H1 (cell line): ENCODE results near the gene SPOUT1. TPM values are rescaled to one million over a fixed set of nuclear protein-coding genes. Genes with fewer than 3 reads are reported as not detected.

Experiments
- CTCF ChIA-PET: fragments of 300-600 bp; sonication (Branson Sonifier 250); formaldehyde crosslinking; loops from one replicate; lab custom pipeline; 2021; ENCODE audit not compliant: partially characterized antibody; lab: Charles Lee
- POLR2A ChIA-PET: fragments of 300-600 bp; sonication (Branson Sonifier 250); formaldehyde crosslinking; loops from one replicate; lab custom pipeline; 2021; ENCODE audit warnings: inconsistent platforms; ENCODE audit not compliant: partially characterized antibody; lab: Charles Lee
- DNase-seq, 2 experiments: peaks; one replicate each; pipeline versions ENCODE4 v3.0.0 to v3.0.0-alpha.2; 2010 to 2022; ENCODE audit warnings: low spot score in 2 of 2, low read depth in 1 of 2, mixed read lengths in 1 of 2
- FAIRE-seq: peaks from 2 replicates; lab custom pipeline; 2011; peaks lifted over from hg19 to GRCh38; lab: Jason Lieb, UNC
- H2AFZ ChIP-seq: 2 replicates; pipeline ENCODE4 v1.8.1; 2012; ENCODE audit warnings: low read length, inconsistent platforms
- H2AK5ac ChIP-seq: 2 replicates; pipeline ENCODE4 v1.6.1; 2013; ENCODE audit warnings: low read depth, low read length
- H2BK120ac ChIP-seq: replicated peaks from 2 replicates; pipeline ENCODE3; 2013; ENCODE audit warnings: low read depth, low read length, inconsistent platforms
- H2BK12ac ChIP-seq: 2 replicates; pipeline ENCODE4 v1.6.1; 2013; ENCODE audit warnings: low read depth, low read length
- H2BK15ac ChIP-seq: 2 replicates; pipeline ENCODE4 v1.6.1; 2013; ENCODE audit warnings: low read length
- H2BK20ac ChIP-seq: 2 replicates; pipeline ENCODE4 v1.6.1; 2013; ENCODE audit warnings: low read length
- H2BK5ac ChIP-seq: 2 replicates; pipeline ENCODE4 v1.6.1; 2013; ENCODE audit warnings: low read depth, low read length
- H3K14ac ChIP-seq: 2 replicates; pipeline ENCODE4 v1.6.1; 2013; ENCODE audit warnings: inconsistent platforms; ENCODE audit not compliant: insufficient read length
- H3K18ac ChIP-seq: 2 replicates; pipeline ENCODE4 v1.6.1; 2013; ENCODE audit warnings: low read length; ENCODE audit errors: extremely low read depth
- H3K23ac ChIP-seq: 2 replicates; pipeline ENCODE4 v1.6.1; 2013; ENCODE audit warnings: inconsistent platforms; ENCODE audit not compliant: insufficient read length
- H3K23me2 ChIP-seq: 2 replicates; pipeline ENCODE4 v1.6.1; 2013; ENCODE audit warnings: low read depth, low read length
- H3K27ac ChIP-seq: 2 replicates; pipeline ENCODE4 v1.6.1; 2011; ENCODE audit warnings: low read depth, low read length, inconsistent platforms
- H3K27me3 ChIP-seq, 4 experiments: replicated peaks in 1 of 4; 1 replicate in 1 of 4; 2 replicates in 3 of 4; pipeline versions ENCODE4 v1.6.1 to v1.8.1; 2011 to 2013; ENCODE audit warnings: low read length in 3 of 4, mild to moderate bottlenecking in 3 of 4, inconsistent platforms in 2 of 4, mixed read lengths in 2 of 4, moderate library complexity in 1 of 4; ENCODE audit not compliant: control insufficient read depth in 3 of 4, insufficient read depth in 3 of 4; ENCODE audit errors: extremely low read depth in 1 of 4
- H3K36me3 ChIP-seq, 4 experiments: 2 replicates each; pipeline versions ENCODE4 v1.6.1 to v1.8.1; 2011 to 2013; ENCODE audit warnings: mild to moderate bottlenecking in 4 of 4, low read length in 3 of 4, moderate library complexity in 2 of 4, control low read depth in 1 of 4, inconsistent platforms in 1 of 4; ENCODE audit not compliant: insufficient read depth in 4 of 4, control insufficient read depth in 2 of 4
- H3K4ac ChIP-seq: replicated peaks from 2 replicates; pipeline ENCODE3; 2013; ENCODE audit warnings: low read length, low read depth, mixed read lengths, inconsistent platforms; ENCODE audit not compliant: insufficient read length
- H3K4me1 ChIP-seq, 4 experiments: replicated peaks in 1 of 4; 1 replicate in 1 of 4; 2 replicates in 3 of 4; pipeline versions ENCODE4 v1.6.1 to v1.8.1; 2011 to 2013; ENCODE audit warnings: low read length in 3 of 4, inconsistent platforms in 2 of 4, mixed read lengths in 1 of 4; ENCODE audit not compliant: insufficient read depth in 4 of 4, control insufficient read depth in 3 of 4
- H3K4me2 ChIP-seq, 2 experiments: 2 replicates each; pipeline versions ENCODE4 v1.6.1 to v1.8.1; 2011 to 2013; ENCODE audit warnings: low read depth in 2 of 2, low read length in 2 of 2, control low read depth in 1 of 2, inconsistent platforms in 1 of 2, mild to moderate bottlenecking in 1 of 2; ENCODE audit not compliant: insufficient read depth in 1 of 2
- H3K4me3 ChIP-seq, 4 experiments: fragments of 200-600, 300-600 bp in 1 of 4; sonication (generic), shearing (Covaris generic), sonication (Bioruptor Twin) in 1 of 4; 2 replicates each; pipeline versions ENCODE4 v1.5.1 to v1.8.1; 2011 to 2016; ENCODE audit warnings: low read length in 4 of 4, low read depth in 3 of 4, control low read depth in 2 of 4, inconsistent platforms in 2 of 4, mild to moderate bottlenecking in 2 of 4, mixed read lengths in 1 of 4, moderate library complexity in 1 of 4; ENCODE audit not compliant: insufficient read depth in 2 of 4; ENCODE audit errors: extremely low read depth in 1 of 4
- H3K56ac ChIP-seq: replicated peaks from 2 replicates; pipeline ENCODE3; 2013; ENCODE audit warnings: low read depth, mild to moderate bottlenecking, mixed read lengths, low read length, inconsistent platforms; ENCODE audit not compliant: insufficient read length
- H3K79me1 ChIP-seq: 2 replicates; pipeline ENCODE4 v1.6.1; 2013; ENCODE audit warnings: low read depth, low read length, control low read depth
- H3K79me2 ChIP-seq, 2 experiments: 2 replicates each; pipeline versions ENCODE4 v1.6.1 to v1.8.1; 2012 to 2013; ENCODE audit warnings: low read length in 2 of 2, mild to moderate bottlenecking in 2 of 2, inconsistent platforms in 1 of 2; ENCODE audit not compliant: insufficient read depth in 2 of 2, control insufficient read depth in 1 of 2
- H3K9ac ChIP-seq, 4 experiments: replicated peaks in 1 of 4; 1 replicate in 1 of 4; 2 replicates in 3 of 4; pipeline versions ENCODE4 v1.6.1 to v1.8.1; 2011 to 2013; ENCODE audit warnings: low read depth in 3 of 4, low read length in 3 of 4, control low read depth in 2 of 4, mild to moderate bottlenecking in 2 of 4, moderate library complexity in 2 of 4, inconsistent platforms in 1 of 4; ENCODE audit errors: extremely low read depth in 1 of 4
- H3K9me3 ChIP-seq, 2 experiments: 2 replicates each; pipeline versions ENCODE4 v1.6.1 to v1.8.1; 2012 to 2013; ENCODE audit warnings: mild to moderate bottlenecking in 2 of 2, moderate library complexity in 2 of 2, control low read depth in 1 of 2, inconsistent platforms in 1 of 2, low read depth in 1 of 2, low read length in 1 of 2, mixed read lengths in 1 of 2; ENCODE audit not compliant: insufficient read depth in 2 of 2
- H4K20me1 ChIP-seq, 2 experiments: replicated peaks in 1 of 2; 2 replicates each; pipeline versions ENCODE3 to v1.8.1; 2011 to 2013; ENCODE audit warnings: inconsistent platforms in 2 of 2, low read length in 2 of 2, mild to moderate bottlenecking in 1 of 2; ENCODE audit not compliant: insufficient read depth in 2 of 2, control insufficient read depth in 1 of 2
- H4K5ac ChIP-seq: 2 replicates; pipeline ENCODE4 v1.6.1; 2013; ENCODE audit warnings: low read length, low read depth, mixed read lengths, inconsistent platforms; ENCODE audit not compliant: insufficient read length
- H4K8ac ChIP-seq: 2 replicates; pipeline ENCODE4 v1.8.0; 2013; ENCODE audit warnings: mild to moderate bottlenecking, moderate library complexity, low read length, inconsistent platforms; ENCODE audit not compliant: insufficient read depth; ENCODE audit errors: extremely low read depth
- H4K91ac ChIP-seq: replicated peaks from 2 replicates; pipeline ENCODE3; 2013; ENCODE audit warnings: low read length, mixed read lengths, inconsistent platforms; ENCODE audit not compliant: insufficient read length
- BCL11A ChIP-seq, 2 experiments: IDR thresholded peaks; one replicate each; pipeline ENCODE4 v1.6.1; 2011; ENCODE audit warnings: low read depth in 2 of 2, low read length in 2 of 2, mild to moderate bottlenecking in 2 of 2
- GABPA ChIP-seq: IDR thresholded peaks from 2 replicates; pipeline ENCODE4 v1.6.1; 2011; ENCODE audit warnings: mild to moderate bottlenecking, low read length, moderate library complexity, borderline replicate concordance; ENCODE audit not compliant: insufficient read depth
- KDM1A ChIP-seq: fragments of 200-600, 300-600 bp; sonication (generic); IDR thresholded peaks from 2 replicates; pipeline ENCODE4 v1.7.1; 2016; ENCODE audit warnings: mild to moderate bottlenecking, low read length, borderline replicate concordance
- POLR2A ChIP-seq, 2 experiments: IDR thresholded peaks; 1 replicate in 1 of 2; 2 replicates in 1 of 2; pipeline ENCODE4 v1.6.1; 2011; ENCODE audit warnings: low read depth in 2 of 2, low read length in 2 of 2, mild to moderate bottlenecking in 2 of 2; ENCODE audit errors: control extremely low read depth in 1 of 2
- POLR2AphosphoS5 ChIP-seq: IDR thresholded peaks from 2 replicates; pipeline ENCODE4 v1.6.1; 2011; ENCODE audit warnings: low read depth, low read length
- RBBP5 ChIP-seq: IDR thresholded peaks from 2 replicates; pipeline ENCODE4 v1.7.1; 2012; ENCODE audit warnings: low read depth, mild to moderate bottlenecking, inconsistent platforms, low read length, moderate library complexity, borderline replicate concordance
- RNF2 ChIP-seq: fragments of 200-900, 300-1000 bp; sonication (generic); IDR thresholded peaks from 2 replicates; pipeline ENCODE4 v1.7.1; 2016; ENCODE audit warnings: borderline replicate concordance, low read depth, mild to moderate bottlenecking, antibody characterized with exemption, low read length; ENCODE audit not compliant: poor library complexity, severe bottlenecking; ENCODE audit errors: missing control alignments
- TAF1 ChIP-seq: IDR thresholded peaks from 2 replicates; pipeline ENCODE4 v1.6.1; 2011; ENCODE audit warnings: mild to moderate bottlenecking, low read depth, low read length
- TBP ChIP-seq: IDR thresholded peaks from 2 replicates; pipeline ENCODE4 v1.6.1; 2011; ENCODE audit warnings: low read depth, low read length, improper control_type of control experiment
- TEAD4 ChIP-seq: IDR thresholded peaks from 2 replicates; pipeline ENCODE4 v1.6.1; 2012; ENCODE audit warnings: low read depth, low read length, inconsistent platforms, mixed read lengths
- WGBS, 2 experiments: shearing (Covaris generic) in 1 of 2; methylation state at CpG; one replicate each; pipeline versions ENCODE4 v1.1.6 to v1.1.7; 2013 to 2015; ENCODE audit warnings: low lambda C conversion rate in 2 of 2, mixed read lengths in 2 of 2, inconsistent platforms in 1 of 2, low coverage in 1 of 2, missing lambda C conversion rate in 1 of 2; ENCODE audit not compliant: insufficient replicate concordance in 2 of 2, insufficient coverage in 1 of 2, insufficient read length in 1 of 2; ENCODE audit errors: extremely low coverage in 1 of 2, missing lambda C conversion rate in 1 of 2; 5-methylcytosine and 5-hydroxymethylcytosine counted together
- polyA plus RNA-seq, 7 experiments: library from polyadenylated mRNA; depleted of rRNA in 3 of 7; stranded (reverse) in 5 of 7; unstranded in 2 of 7; fragments of >200 nt in 5 of 7; fragments of 200-250 nt in 2 of 7; gene quantifications; 1 replicate in 5 of 7; 2 replicates in 1 of 7; 4 replicates in 1 of 7; pipeline versions ENCODE4 v1.2.1 to v1.2.3, GENCODE V29; 2011 to 2013; ENCODE audit warnings: missing spikeins in 2 of 7, mixed read lengths in 2 of 7
- total RNA-seq: library from RNA; stranded (reverse); fragmentation: NEBNext Ultra II Directional; extraction: Animal tissue kit (Norgen Biotek cat#: 25700); gene quantifications from 2 replicates; pipeline ENCODE4 v1.2.1, GENCODE V29; 2021

The SPOUT1 gene
- total and polyA plus RNA-seq, 2 of the 8 experiments (the other 6 are each of a cell fraction or from before 2014, with no cell fraction given): 69.2 to 77.8 TPM

- Histone ChIP-seq H3K79me1 (no peaks in the 10 kb centered on the region; the same call in 1 of the 2 replicates), H4K20me1 (peaks cover 5 to 22% of the 10 kb centered on the region in 2 experiments), H2AFZ (no peak overlapping the region; the same call in 1 of the 2 replicates), H2BK5ac (no peak overlapping the region; the same call in 1 of the 2 replicates), H4K5ac (no peak overlapping the region), H3K23me2 (peaks cover 6% of the 10 kb centered on the region; the same call in 1 of the 2 replicates), H2BK15ac (peak overlapping the region; percentile 81; the same call in 1 of the 2 replicates), H3K36me3 (peaks cover 8 to 28% (median 19%) of the 10 kb centered on the region in 4 experiments; a peak in 7 of 8 replicates), H2BK12ac (peak overlapping the region; percentile 39; the same call in 1 of the 2 replicates), H3K27ac (no peak overlapping the region), H2AK5ac (no peak overlapping the region), H3K27me3 (no peaks in the 10 kb centered on the region), H2BK120ac (no peak overlapping the region), H4K91ac (peak overlapping the region; percentile 65), H3K23ac (no peak overlapping the region), H3K9me3 (no peaks in the 10 kb centered on the region), H3K4me2 (peak overlapping the region; percentile 64 to 91), H3K4me1 (peaks cover 0 to 11% (median 3%) of the 10 kb centered on the region in 4 experiments; a peak in 2 of 7 replicates), H3K56ac (no peak overlapping the region), H3K18ac (no peak overlapping the region), H3K14ac (no peak overlapping the region), H3K79me2 (no peaks in the 10 kb centered on the region), H4K8ac (peak overlapping the region; percentile 79), H2BK20ac (no peak overlapping the region), H3K4me3 (peak overlapping the region; percentile 40 to 70 (median 53)), H3K9ac (peak overlapping the region in 3 of 4 experiments; percentile 52 to 79 (median 60); a peak in 5 of 7 replicates), H3K4ac (no peak overlapping the region)
- DNase-seq: peak in 1 of 2 experiments; percentile 81
- POLR2A ChIA-PET: interaction anchor here (0.6 to 5.1 kb wide), 27 partner anchors 7 to 251 kb away, joined by 3 to 62 read pairs (median 3); partner anchors contain the start of genes KYAT1, LRRC8A, SPOUT1 and ZER1
- CTCF ChIA-PET: interaction anchor here (0.8 to 2.6 kb wide), 16 partner anchors 8 to 123 kb away, joined by 3 to 12 read pairs (median 4); partner anchors contain the start of genes PKN3 and ZER1
- 14% methylated on average over 76 of the region's 90 CpGs; no CpG with 5 or more reads in 1 of the 2 experiments for WGBS, 2 experiments
- no peak for FAIRE-seq
- TF ChIP-seq POLR2AphosphoS5: peak; percentile 67; the same call in 1 of the 2 replicates
- TF ChIP-seq TEAD4: peak; percentile 21; the same call in 1 of the 2 replicates
- TF ChIP-seq KDM1A: peak; percentile 58; the same call in 1 of the 2 replicates
- TF ChIP-seq POLR2A (IDR thresholded peaks at IDR 0.05; ENCODE audit: control extremely low read depth in 1 of 2, low read depth in 2 of 2, low read length in 2 of 2): no peak; a peak in 1 of 3 replicates
- peak; percentile 13 for TF ChIP-seq RNF2
- no peak for TF ChIP-seq TAF1
- TF ChIP-seq GABPA: 0 out of 2 replicates have a peak, but pooled peaks have one; percentile 45
- TF ChIP-seq TBP: no peak
- TF ChIP-seq BCL11A (IDR thresholded peaks at IDR 0.05; ENCODE audit: low read depth in 2 of 2, low read length in 2 of 2): no peak
- TF ChIP-seq RBBP5: peak; percentile 62; the same call in 1 of the 2 replicates
Measured at GRCh38 chr9:128818839-128819715, 10.5 kb downstream of the SPOUT1 start.
